SK-N-SH treated with all-trans-retinoic acid at 6 μM for 48 hours (cell line): Measurements from ENCODE around the gene TADA3.
A peak's percentile ranks its signal among the peaks of the same experiment; 100 is the strongest.

Experiments used
- ATAC-seq: fragments of 200-7000 bp; cut with Tn5 transposase; 3 replicates; pipeline ENCODE4 v1.9.1; 2020; ENCODE audit warnings: mild to moderate bottlenecking, moderate library complexity
- ARNTL ChIP-seq: fragments of 450-650 bp; formaldehyde crosslinking; IDR thresholded peaks from 2 replicates; pipeline ENCODE4 v1.5.0; 2020; ENCODE audit warnings: low read depth, mild to moderate bottlenecking, moderate library complexity, borderline replicate concordance
- BACH2 ChIP-seq: fragments of 250-450 bp; sonication (Bioruptor Pico); IDR thresholded peaks from 2 replicates; pipeline ENCODE4 v1.9.0; 2021; ENCODE audit warnings: mild to moderate bottlenecking, borderline replicate concordance
- CREB5 ChIP-seq: fragments of 250-450 bp; sonication (Bioruptor Pico); IDR thresholded peaks from 2 replicates; pipeline ENCODE4 v1.5.1; 2020; ENCODE audit warnings: low read depth, mild to moderate bottlenecking, moderate library complexity
- CSDC2 ChIP-seq: fragments of 250-450 bp; sonication (Bioruptor Pico); IDR thresholded peaks from 2 replicates; pipeline ENCODE4 v1.5.0; 2020; ENCODE audit warnings: mild to moderate bottlenecking, moderate library complexity
- CSRNP3 ChIP-seq: fragments of 250-450 bp; sonication (Bioruptor Pico); IDR thresholded peaks from 2 replicates; pipeline ENCODE4 v1.5.1; 2021; ENCODE audit warnings: mild to moderate bottlenecking, moderate library complexity
- ESRRG ChIP-seq: fragments of 250-450 bp; sonication (Bioruptor Pico); IDR thresholded peaks from 2 replicates; pipeline ENCODE4 v1.6.1; 2021; ENCODE audit warnings: mild to moderate bottlenecking
- GLIS3 ChIP-seq: fragments of 250-450 bp; sonication (Bioruptor Pico); IDR thresholded peaks from 2 replicates; pipeline ENCODE4 v1.5.0; 2020; ENCODE audit warnings: mild to moderate bottlenecking, moderate library complexity
- ISL1 ChIP-seq: fragments of 250-450 bp; sonication (Bioruptor Pico); IDR thresholded peaks from 2 replicates; pipeline ENCODE4 v2.1.2; 2022; ENCODE audit warnings: mild to moderate bottlenecking, moderate library complexity
- OSR1 ChIP-seq: fragments of 250-450 bp; sonication (Bioruptor Pico); IDR thresholded peaks from 2 replicates; pipeline ENCODE4 v1.8.0; 2022; ENCODE audit warnings: moderate library complexity, mild to moderate bottlenecking, inconsistent platforms
- PATZ1 ChIP-seq: fragments of 250-450 bp; sonication (Bioruptor Pico); IDR thresholded peaks from 2 replicates; pipeline ENCODE4 v1.8.0; 2020; ENCODE audit warnings: mild to moderate bottlenecking, moderate library complexity, borderline replicate concordance
- POU6F1 ChIP-seq: fragments of 250-450 bp; sonication (Bioruptor Pico); IDR thresholded peaks from 2 replicates; pipeline ENCODE4 v1.8.0; 2021; ENCODE audit warnings: low read depth, mild to moderate bottlenecking, moderate library complexity, borderline replicate concordance
- PPARA ChIP-seq: fragments of 250-450 bp; sonication (Bioruptor Pico); IDR thresholded peaks from 2 replicates; pipeline ENCODE4 v1.5.0; 2020; ENCODE audit warnings: mild to moderate bottlenecking, borderline replicate concordance
- RARB ChIP-seq: fragments of 250-450 bp; sonication (Bioruptor Pico); IDR thresholded peaks from 2 replicates; pipeline ENCODE4 v1.8.0; 2021; ENCODE audit warnings: mild to moderate bottlenecking, moderate library complexity
- SNAI2 ChIP-seq: fragments of 250-450 bp; sonication (Bioruptor Pico); IDR thresholded peaks from 2 replicates; pipeline ENCODE4 v1.5.0; 2020; ENCODE audit warnings: mild to moderate bottlenecking, moderate library complexity
- TCF4 ChIP-seq: fragments of 250-450 bp; sonication (Bioruptor Pico); IDR thresholded peaks from 2 replicates; pipeline ENCODE4 v1.8.0; 2021; ENCODE audit warnings: mild to moderate bottlenecking, moderate library complexity, borderline replicate concordance
- TOX ChIP-seq: fragments of 250-450 bp; sonication (Bioruptor Pico); IDR thresholded peaks from 2 replicates; pipeline ENCODE4 v1.8.0; 2021; ENCODE audit warnings: mild to moderate bottlenecking, moderate library complexity, borderline replicate concordance
- TSHZ2 ChIP-seq: fragments of 250-450 bp; sonication (Bioruptor Pico); IDR thresholded peaks from 2 replicates; pipeline ENCODE4 v1.5.0; 2020; ENCODE audit warnings: mild to moderate bottlenecking, moderate library complexity
- ZC3H10 ChIP-seq: fragments of 250-450 bp; sonication (Bioruptor Pico); IDR thresholded peaks from 2 replicates; pipeline ENCODE4 v1.5.1; 2021; ENCODE audit warnings: mild to moderate bottlenecking, moderate library complexity
- ZFP3 ChIP-seq: fragments of 250-450 bp; sonication (Bioruptor Pico); IDR thresholded peaks from 2 replicates; pipeline ENCODE4 v1.5.0; 2020; ENCODE audit warnings: mild to moderate bottlenecking, moderate library complexity
- ZFP30 ChIP-seq: fragments of 450-650 bp; formaldehyde crosslinking; IDR thresholded peaks from 2 replicates; pipeline ENCODE4 v1.5.0; 2022; ENCODE audit warnings: mild to moderate bottlenecking, moderate library complexity
- ZNF565 ChIP-seq: fragments of 450-650 bp; formaldehyde crosslinking; conservative IDR thresholded peaks from 2 replicates; pipeline ENCODE4 v1.5.0; 2020; ENCODE audit warnings: low read depth, mild to moderate bottlenecking, moderate library complexity
- ZNF70 ChIP-seq: fragments of 450-650 bp; formaldehyde crosslinking; IDR thresholded peaks from 2 replicates; pipeline ENCODE4 v1.5.0; 2020; ENCODE audit warnings: mild to moderate bottlenecking, moderate library complexity
- ZNF8 ChIP-seq: fragments of 450-650 bp; formaldehyde crosslinking; IDR thresholded peaks from 2 replicates; pipeline ENCODE4 v1.5.0; 2020; ENCODE audit warnings: mild to moderate bottlenecking, moderate library complexity

TADA3 gene

GRCh38 chr3:9779075-9779593, 13.1 kb downstream of the TADA3 start:
- 0 out of 3 replicates have a peak, but pooled peaks have one; percentile 7 for ATAC-seq
- TF ChIP-seq BACH2 (no peak), TOX (CRISPR knock-in tag) (no peak), ZNF70 (CRISPR knock-in tag) (no peak), POU6F1 (no peak), ZC3H10 (CRISPR knock-in tag) (no peak), ARNTL (CRISPR knock-in tag) (no peak), ZFP3 (CRISPR knock-in tag) (no peak), OSR1 (CRISPR knock-in tag) (no peak), ZNF8 (CRISPR knock-in tag) (no peak), CSDC2 (no peak), SNAI2 (CRISPR knock-in tag) (no peak), GLIS3 (no peak), TCF4 (CRISPR knock-in tag) (no peak), RARB (CRISPR knock-in tag) (no peak), PATZ1 (CRISPR knock-in tag) (no peak), PPARA (CRISPR knock-in tag) (no peak)
- TF ChIP-seq, all 23 proteins: peak for 0

GRCh38 chr3:9778143-9779074, 13.9 kb downstream of the TADA3 start:
- TF ChIP-seq ZNF565 (CRISPR knock-in tag) (no peak), TOX (CRISPR knock-in tag) (no peak), TSHZ2 (CRISPR knock-in tag) (no peak), ARNTL (CRISPR knock-in tag) (no peak), GLIS3 (no peak), CSDC2 (no peak), ZC3H10 (CRISPR knock-in tag) (no peak), CSRNP3 (no peak), ZFP3 (CRISPR knock-in tag) (no peak), PATZ1 (CRISPR knock-in tag) (no peak), OSR1 (CRISPR knock-in tag) (no peak), CREB5 (no peak), TCF4 (CRISPR knock-in tag) (no peak), ISL1 (CRISPR knock-in tag) (no peak), ZNF8 (CRISPR knock-in tag) (no peak), ZNF70 (CRISPR knock-in tag) (no peak), SNAI2 (CRISPR knock-in tag) (no peak), ESRRG (CRISPR knock-in tag) (no peak), ZFP30 (CRISPR knock-in tag) (no peak)
- TF ChIP-seq, all 23 proteins: peak for 0

More at GRCh38 chr3:9778143-9779074, 13.9 kb downstream of the TADA3 start:
- ATAC-seq = peak; percentile 28
